GM12801 (cell line): ENCODE measurements around the gene EGR4.

Experiments used
- CTCF ChIP-seq: IDR thresholded peaks from one replicate; pipeline ENCODE4 v1.5.1; 2011; ENCODE audit warnings: control low read depth; ENCODE audit not compliant: insufficient read length; ENCODE audit errors: extremely low read depth

EGR4 gene

GRCh38 chr2:73324126-73324725, 30.9 kb upstream of the EGR4 start:
- no peak for TF ChIP-seq CTCF

GRCh38 chr2:73323551-73323950, 30.2 kb upstream of the EGR4 start:
- no peak for TF ChIP-seq CTCF

- TF ChIP-seq CTCF: no peak
Observed at GRCh38 chr2:73314441-73314840, 21.1 kb upstream of the EGR4 start.

GRCh38 chr2:73307720-73308119, 14.4 kb upstream of the EGR4 start:
- no peak for TF ChIP-seq CTCF

- TF ChIP-seq CTCF: no peak
Observed at GRCh38 chr2:73301636-73302035, 8.3 kb upstream of the EGR4 start.

GRCh38 chr2:73300926-73301325, 7.6 kb upstream of the EGR4 start:
- TF ChIP-seq CTCF: no peak

- TF ChIP-seq CTCF: no peak
Observed at GRCh38 chr2:73297586-73297985, 4.2 kb upstream of the EGR4 start.

GRCh38 chr2:73297151-73297559, 3.8 kb upstream of the EGR4 start:
- TF ChIP-seq CTCF: no peak
